RWPE2 (cell line): ENCODE measurements around the gene THEM5.
"Not testable (repeated sequence)": the region's sequence is repeated elsewhere in the genome, so short reads cannot be mapped to it uniquely, and the experiment has no call there.

ENCODE experiments used
- ATAC-seq: fragments of 200-7000 bp; cut with Tn5 transposase; 3 replicates; pipeline ENCODE4 v1.9.1; 2021; ENCODE audit warnings: low read depth
- DNase-seq: peaks from one replicate; pipeline ENCODE4 v3.0.0-alpha.2; 2020; ENCODE audit warnings: low spot score
- H3K27ac ChIP-seq: fragments of 450-650 bp; 2 replicates; pipeline ENCODE4 v1.5.1; 2017; ENCODE audit warnings: mild to moderate bottlenecking; ENCODE audit not compliant: poor library complexity, severe bottlenecking
- H3K27me3 ChIP-seq: fragments of 250-450 bp; sonication (Bioruptor Pico); 2 replicates; pipeline ENCODE4 v1.5.1; 2021; ENCODE audit warnings: mild to moderate bottlenecking, moderate library complexity; ENCODE audit not compliant: insufficient read depth, poor library complexity, severe bottlenecking
- H3K36me3 ChIP-seq: fragments of 250-450 bp; sonication (Bioruptor Pico); 2 replicates; pipeline ENCODE4 v1.5.1; 2020; ENCODE audit warnings: low read depth, mild to moderate bottlenecking, moderate library complexity
- H3K4me1 ChIP-seq: fragments of 250-450 bp; sonication (Bioruptor Pico); 2 replicates; pipeline ENCODE4 v1.5.1; 2021; ENCODE audit warnings: mild to moderate bottlenecking, moderate library complexity; ENCODE audit not compliant: insufficient read depth, poor library complexity, severe bottlenecking
- H3K4me3 ChIP-seq: fragments of 250-450 bp; sonication (Bioruptor Pico); 2 replicates; pipeline ENCODE4 v1.5.1; 2021; ENCODE audit warnings: mild to moderate bottlenecking, moderate library complexity; ENCODE audit not compliant: severe bottlenecking
- H3K9me3 ChIP-seq: fragments of 250-450 bp; sonication (Bioruptor Pico); 2 replicates; pipeline ENCODE4 v1.5.1; 2021; ENCODE audit warnings: mild to moderate bottlenecking, moderate library complexity; ENCODE audit not compliant: severe bottlenecking
- TF ChIP-seq, protein P1 (sequence below): fragments of 450-650 bp; IDR thresholded peaks from one replicate; pipeline ENCODE4 v1.5.1; 2017; ENCODE audit warnings: mild to moderate bottlenecking, moderate library complexity; ENCODE audit not compliant: poor library complexity, severe bottlenecking

The THEM5 gene

DNA sequence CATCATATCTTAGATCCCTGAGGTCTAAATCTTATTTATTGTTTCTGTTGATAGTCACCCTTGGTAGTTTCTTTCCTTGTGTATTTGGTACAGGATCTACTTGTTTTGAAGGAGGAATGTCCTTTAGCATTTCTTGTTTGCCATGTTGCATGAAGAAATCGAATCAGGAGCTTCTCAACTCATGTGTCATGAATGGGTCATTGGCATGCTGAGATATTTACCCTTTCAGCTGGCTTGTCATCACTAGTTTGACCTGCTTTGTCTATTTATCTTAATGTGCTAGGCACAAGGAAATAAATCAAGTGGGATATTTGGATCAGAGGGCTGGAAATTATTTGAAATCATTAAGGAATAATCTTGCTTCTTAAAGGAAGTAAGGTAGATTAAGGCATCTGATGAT lies 32.0 kb upstream of the THEM5 start:
- Histone ChIP-seq H3K36me3 (peaks cover 19% of the 10 kb centered on the region), H3K9me3 (no peaks in the 10 kb centered on the region), H3K4me3 (no peak overlapping the region), H3K27ac (peak overlapping the region; percentile 95), H3K27me3 (no peaks in the 10 kb centered on the region), H3K4me1 (peaks cover 29% of the 10 kb centered on the region)
- TF ChIP-seq, protein P1, sequence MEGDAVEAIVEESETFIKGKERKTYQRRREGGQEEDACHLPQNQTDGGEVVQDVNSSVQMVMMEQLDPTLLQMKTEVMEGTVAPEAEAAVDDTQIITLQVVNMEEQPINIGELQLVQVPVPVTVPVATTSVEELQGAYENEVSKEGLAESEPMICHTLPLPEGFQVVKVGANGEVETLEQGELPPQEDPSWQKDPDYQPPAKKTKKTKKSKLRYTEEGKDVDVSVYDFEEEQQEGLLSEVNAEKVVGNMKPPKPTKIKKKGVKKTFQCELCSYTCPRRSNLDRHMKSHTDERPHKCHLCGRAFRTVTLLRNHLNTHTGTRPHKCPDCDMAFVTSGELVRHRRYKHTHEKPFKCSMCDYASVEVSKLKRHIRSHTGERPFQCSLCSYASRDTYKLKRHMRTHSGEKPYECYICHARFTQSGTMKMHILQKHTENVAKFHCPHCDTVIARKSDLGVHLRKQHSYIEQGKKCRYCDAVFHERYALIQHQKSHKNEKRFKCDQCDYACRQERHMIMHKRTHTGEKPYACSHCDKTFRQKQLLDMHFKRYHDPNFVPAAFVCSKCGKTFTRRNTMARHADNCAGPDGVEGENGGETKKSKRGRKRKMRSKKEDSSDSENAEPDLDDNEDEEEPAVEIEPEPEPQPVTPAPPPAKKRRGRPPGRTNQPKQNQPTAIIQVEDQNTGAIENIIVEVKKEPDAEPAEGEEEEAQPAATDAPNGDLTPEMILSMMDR: no peak
- DNase-seq (no peak), ATAC-seq (peak; percentile 22; the same call in 1 of the 3 replicates)

DNA sequence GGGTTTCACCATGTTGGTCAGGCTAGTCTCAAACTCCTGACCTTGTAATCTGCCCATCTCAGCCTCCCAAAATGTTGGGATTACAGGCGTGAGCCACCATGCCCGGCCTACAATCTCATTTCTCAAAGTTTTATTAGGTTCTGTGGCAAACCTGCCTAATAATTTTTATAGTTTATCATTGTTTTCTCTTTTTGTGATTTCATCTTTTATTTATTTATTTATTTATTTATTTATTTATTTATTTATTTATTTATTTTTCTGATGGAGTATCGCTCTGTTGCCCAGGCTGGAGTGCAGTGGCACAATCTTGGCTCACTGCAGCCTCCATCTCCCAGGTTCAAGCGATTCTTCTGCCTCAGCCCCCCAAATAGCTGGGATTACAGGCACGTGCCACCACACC lies 31.4 kb upstream of the THEM5 start:
- Histone ChIP-seq H3K27ac (peak overlapping the region; percentile 95), H3K4me1 (peaks cover 29% of the 10 kb centered on the region), H3K36me3 (peaks cover 19% of the 10 kb centered on the region)
- not testable (repeated sequence) for H3K9me3 ChIP-seq, H3K27me3 ChIP-seq, H3K4me3 ChIP-seq, ATAC-seq, DNase-seq

DNA sequence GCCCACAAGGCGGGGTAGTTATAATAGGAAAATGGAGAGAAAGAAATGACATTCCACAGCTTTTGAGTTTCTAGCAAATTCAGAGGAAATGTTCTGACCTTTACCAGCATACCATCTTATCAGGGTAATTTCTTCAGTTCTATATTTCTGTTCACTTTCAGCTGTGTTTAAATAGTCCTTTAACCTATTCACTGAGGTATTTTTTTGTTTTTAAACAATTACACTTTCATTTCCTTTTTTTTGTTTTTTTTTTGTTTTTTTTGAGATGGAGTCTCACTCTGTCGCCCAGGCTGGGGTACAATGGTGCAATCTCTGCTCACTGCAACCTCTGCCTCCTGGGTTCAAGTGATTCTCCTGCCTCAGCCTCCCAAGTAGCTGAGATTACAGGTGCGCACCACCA lies 30.9 kb upstream of the THEM5 start:
- DNase-seq, H3K27me3 ChIP-seq, H3K4me3 ChIP-seq, H3K27ac ChIP-seq, ATAC-seq, H3K9me3 ChIP-seq: not testable (repeated sequence)
- peaks cover 19% of the 10 kb centered on the region for H3K36me3 ChIP-seq
- H3K4me1 ChIP-seq: peaks cover 29% of the 10 kb centered on the region

DNA sequence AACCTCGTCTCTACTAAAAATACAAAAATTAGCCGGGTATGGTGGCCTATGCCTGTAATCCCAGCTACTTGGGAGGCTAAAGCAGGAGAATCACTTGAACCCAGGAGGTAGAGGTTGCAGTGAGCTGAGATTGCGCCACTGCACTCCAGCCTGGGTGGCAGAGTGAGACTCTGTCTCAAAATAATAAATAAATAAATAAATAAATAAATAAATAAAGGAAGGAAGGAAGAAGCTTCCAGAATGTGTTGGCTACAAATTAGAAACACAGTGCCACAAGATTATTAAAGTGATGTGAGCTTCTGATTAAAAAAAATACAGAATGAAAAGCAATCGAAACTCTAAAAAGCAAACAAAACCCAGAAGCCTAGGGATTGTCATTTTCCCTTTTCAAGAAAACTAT lies 30.4 kb upstream of the THEM5 start:
- not testable (repeated sequence) for H3K4me3 ChIP-seq, DNase-seq, H3K9me3 ChIP-seq, ATAC-seq, H3K27me3 ChIP-seq, H3K27ac ChIP-seq
- Histone ChIP-seq H3K36me3 (peaks cover 19% of the 10 kb centered on the region), H3K4me1 (peaks cover 29% of the 10 kb centered on the region)

DNA sequence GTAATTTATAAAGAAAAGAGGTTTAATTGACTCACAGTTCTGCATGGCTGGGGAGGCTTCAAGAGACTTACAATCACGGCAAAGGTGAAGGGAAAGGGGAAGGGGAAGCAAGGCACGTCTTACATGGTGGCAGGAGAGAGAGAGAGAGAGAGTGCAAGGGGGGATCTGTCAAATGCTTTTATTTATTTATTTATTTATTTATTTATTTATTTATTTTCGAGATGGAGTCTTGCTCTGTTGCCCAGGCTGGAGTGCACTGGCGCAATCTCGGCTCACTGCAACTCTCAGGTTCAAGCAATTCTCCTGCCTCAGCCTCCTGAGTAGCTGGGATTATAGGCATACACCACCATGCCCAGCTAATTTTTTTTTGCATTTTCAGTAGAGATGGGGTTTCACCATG lies 29.4 kb upstream of the THEM5 start:
- Histone ChIP-seq H3K36me3 (peaks cover 12% of the 10 kb centered on the region), H3K4me1 (peaks cover 24% of the 10 kb centered on the region)
- H3K27ac ChIP-seq, DNase-seq, H3K27me3 ChIP-seq, H3K4me3 ChIP-seq, H3K9me3 ChIP-seq, ATAC-seq: not testable (repeated sequence)

DNA sequence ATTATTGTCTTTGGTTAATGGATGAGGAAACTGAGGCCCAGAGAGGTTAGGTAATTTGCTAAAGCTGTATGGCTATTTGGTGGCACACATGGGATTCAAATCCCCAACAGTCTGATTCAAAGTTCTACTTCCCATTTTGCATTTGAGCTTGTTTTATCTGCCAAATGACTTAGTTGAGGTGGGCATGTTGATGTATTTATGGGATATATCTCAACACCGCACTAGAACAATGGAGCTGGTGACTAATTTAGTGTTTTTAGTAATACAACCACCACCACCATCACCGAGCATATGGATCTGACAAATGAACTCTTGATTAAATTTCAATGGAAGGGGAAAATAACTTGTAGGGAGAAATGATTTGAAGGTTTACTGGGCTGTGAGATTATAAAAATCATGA lies 29.0 kb upstream of the THEM5 start:
- TF ChIP-seq, protein P1: no peak
- DNase-seq (no peak), ATAC-seq (no peak)
- Histone ChIP-seq H3K4me1 (peaks cover 20% of the 10 kb centered on the region), H3K4me3 (no peak overlapping the region), H3K9me3 (no peaks in the 10 kb centered on the region), H3K27ac (no peak overlapping the region), H3K27me3 (no peaks in the 10 kb centered on the region), H3K36me3 (peaks cover 8% of the 10 kb centered on the region)

DNA sequence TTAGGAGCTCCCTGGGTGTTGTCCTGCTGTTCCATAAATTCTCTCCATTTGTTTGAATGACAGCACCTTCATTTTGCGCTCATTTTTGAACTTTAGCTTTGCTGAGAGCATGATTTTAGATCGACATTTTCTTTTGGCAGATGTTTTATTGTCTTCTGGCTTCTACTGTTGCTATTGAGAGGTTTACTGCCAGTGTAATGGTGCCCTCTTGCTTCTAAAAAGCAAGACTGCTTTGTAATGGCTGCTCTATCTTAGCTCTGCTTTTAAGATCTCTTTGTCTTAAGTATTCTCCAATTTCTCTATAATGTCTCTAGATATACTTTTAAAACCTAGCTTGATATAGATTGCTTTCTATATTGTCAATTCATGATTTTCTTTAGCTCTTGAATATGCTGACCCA lies 28.0 kb upstream of the THEM5 start:
- TF ChIP-seq, protein P1: peak; percentile 52
- ATAC-seq: peak; percentile 61; the same call in 1 of the 3 replicates
- Histone ChIP-seq H3K9me3 (no peaks in the 10 kb centered on the region), H3K4me3 (no peak overlapping the region), H3K36me3 (peaks cover 6% of the 10 kb centered on the region; the same call in 1 of the 2 replicates), H3K27me3 (no peaks in the 10 kb centered on the region), H3K27ac (no peak overlapping the region), H3K4me1 (peaks cover 13% of the 10 kb centered on the region)
- no peak for DNase-seq
